ENCODE data around the gene SNRPB. TPM values are rescaled to one million over a fixed set of nuclear protein-coding genes. Genes with fewer than 3 reads are reported as not detected.

SNRPB gene
- total and polyA plus RNA-seq, 2 experiments from 2014 or later = 784 to 785 TPM

GRCh38 chr20:2509468-2509781 lies 38.8 kb upstream of the SNRPB start:
- peak overlapping the region; percentile 76 for H2AFZ ChIP-seq
- no peak overlapping the region for H3K27ac Mint-ChIP-seq
- peaks cover 79% of the 10 kb centered on the region for H3K27me3 Mint-ChIP-seq (ENCODE audit: insufficient read depth, low read depth, poor library complexity)

More at GRCh38 chr20:2509468-2509781, 38.8 kb upstream of the SNRPB start:
- no peak for TF ChIP-seq CREB1 (CRISPR knock-in tag; IDR thresholded peaks at IDR 0.05; ENCODE audit: low read depth)
- TF ChIP-seq, protein P1, sequence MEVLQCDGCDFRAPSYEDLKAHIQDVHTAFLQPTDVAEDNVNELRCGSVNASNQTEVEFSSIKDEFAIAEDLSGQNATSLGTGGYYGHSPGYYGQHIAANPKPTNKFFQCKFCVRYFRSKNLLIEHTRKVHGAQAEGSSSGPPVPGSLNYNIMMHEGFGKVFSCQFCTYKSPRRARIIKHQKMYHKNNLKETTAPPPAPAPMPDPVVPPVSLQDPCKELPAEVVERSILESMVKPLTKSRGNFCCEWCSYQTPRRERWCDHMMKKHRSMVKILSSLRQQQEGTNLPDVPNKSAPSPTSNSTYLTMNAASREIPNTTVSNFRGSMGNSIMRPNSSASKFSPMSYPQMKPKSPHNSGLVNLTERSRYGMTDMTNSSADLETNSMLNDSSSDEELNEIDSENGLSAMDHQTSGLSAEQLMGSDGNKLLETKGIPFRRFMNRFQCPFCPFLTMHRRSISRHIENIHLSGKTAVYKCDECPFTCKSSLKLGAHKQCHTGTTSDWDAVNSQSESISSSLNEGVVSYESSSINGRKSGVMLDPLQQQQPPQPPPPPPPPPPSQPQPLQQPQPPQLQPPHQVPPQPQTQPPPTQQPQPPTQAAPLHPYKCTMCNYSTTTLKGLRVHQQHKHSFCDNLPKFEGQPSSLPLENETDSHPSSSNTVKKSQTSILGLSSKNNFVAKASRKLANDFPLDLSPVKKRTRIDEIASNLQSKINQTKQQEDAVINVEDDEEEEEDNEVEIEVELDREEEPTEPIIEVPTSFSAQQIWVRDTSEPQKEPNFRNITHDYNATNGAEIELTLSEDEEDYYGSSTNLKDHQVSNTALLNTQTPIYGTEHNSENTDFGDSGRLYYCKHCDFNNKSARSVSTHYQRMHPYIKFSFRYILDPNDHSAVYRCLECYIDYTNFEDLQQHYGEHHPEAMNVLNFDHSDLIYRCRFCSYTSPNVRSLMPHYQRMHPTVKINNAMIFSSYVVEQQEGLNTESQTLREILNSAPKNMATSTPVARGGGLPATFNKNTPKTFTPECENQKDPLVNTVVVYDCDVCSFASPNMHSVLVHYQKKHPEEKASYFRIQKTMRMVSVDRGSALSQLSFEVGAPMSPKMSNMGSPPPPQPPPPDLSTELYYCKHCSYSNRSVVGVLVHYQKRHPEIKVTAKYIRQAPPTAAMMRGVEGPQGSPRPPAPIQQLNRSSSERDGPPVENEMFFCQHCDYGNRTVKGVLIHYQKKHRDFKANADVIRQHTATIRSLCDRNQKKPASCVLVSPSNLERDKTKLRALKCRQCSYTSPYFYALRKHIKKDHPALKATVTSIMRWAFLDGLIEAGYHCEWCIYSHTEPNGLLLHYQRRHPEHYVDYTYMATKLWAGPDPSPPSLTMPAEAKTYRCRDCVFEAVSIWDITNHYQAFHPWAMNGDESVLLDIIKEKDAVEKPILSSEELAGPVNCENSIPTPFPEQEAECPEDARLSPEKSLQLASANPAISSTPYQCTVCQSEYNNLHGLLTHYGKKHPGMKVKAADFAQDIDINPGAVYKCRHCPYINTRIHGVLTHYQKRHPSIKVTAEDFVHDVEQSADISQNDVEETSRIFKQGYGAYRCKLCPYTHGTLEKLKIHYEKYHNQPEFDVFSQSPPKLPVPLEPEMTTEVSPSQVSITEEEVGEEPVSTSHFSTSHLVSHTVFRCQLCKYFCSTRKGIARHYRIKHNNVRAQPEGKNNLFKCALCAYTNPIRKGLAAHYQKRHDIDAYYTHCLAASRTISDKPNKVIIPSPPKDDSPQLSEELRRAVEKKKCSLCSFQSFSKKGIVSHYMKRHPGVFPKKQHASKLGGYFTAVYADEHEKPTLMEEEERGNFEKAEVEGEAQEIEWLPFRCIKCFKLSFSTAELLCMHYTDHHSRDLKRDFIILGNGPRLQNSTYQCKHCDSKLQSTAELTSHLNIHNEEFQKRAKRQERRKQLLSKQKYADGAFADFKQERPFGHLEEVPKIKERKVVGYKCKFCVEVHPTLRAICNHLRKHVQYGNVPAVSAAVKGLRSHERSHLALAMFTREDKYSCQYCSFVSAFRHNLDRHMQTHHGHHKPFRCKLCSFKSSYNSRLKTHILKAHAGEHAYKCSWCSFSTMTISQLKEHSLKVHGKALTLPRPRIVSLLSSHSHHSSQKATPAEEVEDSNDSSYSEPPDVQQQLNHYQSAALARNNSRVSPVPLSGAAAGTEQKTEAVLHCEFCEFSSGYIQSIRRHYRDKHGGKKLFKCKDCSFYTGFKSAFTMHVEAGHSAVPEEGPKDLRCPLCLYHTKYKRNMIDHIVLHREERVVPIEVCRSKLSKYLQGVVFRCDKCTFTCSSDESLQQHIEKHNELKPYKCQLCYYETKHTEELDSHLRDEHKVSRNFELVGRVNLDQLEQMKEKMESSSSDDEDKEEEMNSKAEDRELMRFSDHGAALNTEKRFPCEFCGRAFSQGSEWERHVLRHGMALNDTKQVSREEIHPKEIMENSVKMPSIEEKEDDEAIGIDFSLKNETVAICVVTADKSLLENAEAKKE (CRISPR knock-in tag; IDR thresholded peaks at IDR 0.05) = no peak
- TF ChIP-seq, protein P2, sequence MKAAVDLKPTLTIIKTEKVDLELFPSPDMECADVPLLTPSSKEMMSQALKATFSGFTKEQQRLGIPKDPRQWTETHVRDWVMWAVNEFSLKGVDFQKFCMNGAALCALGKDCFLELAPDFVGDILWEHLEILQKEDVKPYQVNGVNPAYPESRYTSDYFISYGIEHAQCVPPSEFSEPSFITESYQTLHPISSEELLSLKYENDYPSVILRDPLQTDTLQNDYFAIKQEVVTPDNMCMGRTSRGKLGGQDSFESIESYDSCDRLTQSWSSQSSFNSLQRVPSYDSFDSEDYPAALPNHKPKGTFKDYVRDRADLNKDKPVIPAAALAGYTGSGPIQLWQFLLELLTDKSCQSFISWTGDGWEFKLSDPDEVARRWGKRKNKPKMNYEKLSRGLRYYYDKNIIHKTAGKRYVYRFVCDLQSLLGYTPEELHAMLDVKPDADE (IDR thresholded peaks at IDR 0.05) = no peak
- no peaks in the 10 kb centered on the region for H3K79me2 ChIP-seq (replicated peaks; ENCODE audit: insufficient read depth)
- H3K4me3 ChIP-seq = peak overlapping the region; percentile 58
- no peaks in the 10 kb centered on the region for H3F3A ChIP-seq (replicated peaks; ENCODE audit: low read depth)
- peak overlapping the region; percentile 79 for H3K4me2 ChIP-seq
- H3K9me3 Mint-ChIP-seq = no peaks in the 10 kb centered on the region
- no peaks in the 10 kb centered on the region for H3K9me2 ChIP-seq (ENCODE audit: insufficient read depth)
- no peak; the same call in 2 of the 3 replicates for ATAC-seq
- peak; percentile 32 for DNase-seq (ENCODE audit: low spot score)
- peaks cover 87% of the 10 kb centered on the region for H3K27me3 ChIP-seq (ENCODE audit: insufficient read depth)
- no peaks in the 10 kb centered on the region for H3K36me3 ChIP-seq (ENCODE audit: insufficient read depth)
- no peak overlapping the region for H3K27ac ChIP-seq (ENCODE audit: low read depth)
- peaks cover 5% of the 10 kb centered on the region; the same call in 1 of the 2 replicates for H3K4me1 ChIP-seq (ENCODE audit: insufficient read depth)
- peaks cover 13% of the 10 kb centered on the region; the same call in 2 of the 3 replicates for H3K4me1 Mint-ChIP-seq
- peaks cover 19% of the 10 kb centered on the region for H4K20me1 ChIP-seq (replicated peaks; ENCODE audit: insufficient read depth)
- no peaks in the 10 kb centered on the region for H3K36me3 Mint-ChIP-seq (ENCODE audit: low read depth)
- peak overlapping the region; percentile 96 for H3K4me3 Mint-ChIP-seq
